Measurements from ENCODE around the gene PRODH2.

Gene PRODH2, protein sequence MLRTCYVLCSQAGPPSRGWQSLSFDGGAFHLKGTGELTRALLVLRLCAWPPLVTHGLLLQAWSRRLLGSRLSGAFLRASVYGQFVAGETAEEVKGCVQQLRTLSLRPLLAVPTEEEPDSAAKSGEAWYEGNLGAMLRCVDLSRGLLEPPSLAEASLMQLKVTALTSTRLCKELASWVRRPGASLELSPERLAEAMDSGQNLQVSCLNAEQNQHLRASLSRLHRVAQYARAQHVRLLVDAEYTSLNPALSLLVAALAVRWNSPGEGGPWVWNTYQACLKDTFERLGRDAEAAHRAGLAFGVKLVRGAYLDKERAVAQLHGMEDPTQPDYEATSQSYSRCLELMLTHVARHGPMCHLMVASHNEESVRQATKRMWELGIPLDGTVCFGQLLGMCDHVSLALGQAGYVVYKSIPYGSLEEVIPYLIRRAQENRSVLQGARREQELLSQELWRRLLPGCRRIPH

GRCh38 chr19:35812220-35813042, at the start of gene PRODH2:
Gene PRODH2 (minus strand): TSS chr19:35812845. CDS start chr19:35812805, 40 bp downstream.
- no peak within 1 kb of the TSS for H3K4me3 ChIP-seq (ENCODE audit: low read length)
- H3K4me1 ChIP-seq (ENCODE audit: control insufficient read depth, insufficient read depth, low read length): no peaks in the 10 kb centered on the region
- no peak within 1 kb of the TSS for H3K9ac ChIP-seq (ENCODE audit: low read length)
- H3K9me3 ChIP-seq (ENCODE audit: control insufficient read depth, low read length): no peaks in the 10 kb centered on the region
- H3K36me3 ChIP-seq (ENCODE audit: control insufficient read depth, insufficient read depth, low read length): no peaks in the 10 kb centered on the region
- H3K27me3 ChIP-seq (ENCODE audit: control insufficient read depth, insufficient read depth, low read length): peaks cover 5% of the 10 kb centered on the region

DNA sequence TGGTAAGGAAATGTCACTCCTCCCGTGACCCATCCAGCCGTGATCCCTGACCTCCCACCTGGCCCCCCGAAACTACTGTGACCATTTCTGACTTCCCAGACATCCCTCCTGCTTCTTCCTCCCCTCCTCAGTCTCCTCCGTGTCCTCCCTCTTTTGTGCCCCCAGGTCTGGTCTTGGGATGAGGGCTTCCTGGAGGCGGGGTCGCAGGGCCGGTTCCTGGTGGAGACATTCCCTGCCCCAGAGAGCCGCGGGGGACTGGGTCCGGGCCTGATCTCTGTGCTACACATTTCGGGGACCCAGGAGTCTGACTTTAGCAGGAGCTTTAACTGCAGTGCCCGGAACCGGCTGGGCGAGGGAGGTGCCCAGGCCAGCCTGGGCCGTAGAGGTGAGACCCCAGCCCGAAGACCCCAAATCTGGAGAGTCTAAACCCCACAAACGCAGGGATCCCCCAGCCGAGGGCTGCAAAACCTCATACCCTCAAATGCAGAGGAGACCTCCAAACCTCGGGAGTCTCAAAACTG, 49.1 kb upstream of the PRODH2 start:
- no peak overlapping the region for H3K9ac ChIP-seq (ENCODE audit: low read length)
- no peaks in the 10 kb centered on the region for H3K9me3 ChIP-seq (ENCODE audit: control insufficient read depth, low read length)
- H3K4me3 ChIP-seq (ENCODE audit: low read length): no peak overlapping the region
- no peaks in the 10 kb centered on the region for H3K36me3 ChIP-seq (ENCODE audit: control insufficient read depth, insufficient read depth, low read length)
- peaks cover 17% of the 10 kb centered on the region for H3K4me1 ChIP-seq (ENCODE audit: control insufficient read depth, insufficient read depth, low read length)
- H3K27me3 ChIP-seq (ENCODE audit: control insufficient read depth, insufficient read depth, low read length): peaks cover 43% of the 10 kb centered on the region

DNA sequence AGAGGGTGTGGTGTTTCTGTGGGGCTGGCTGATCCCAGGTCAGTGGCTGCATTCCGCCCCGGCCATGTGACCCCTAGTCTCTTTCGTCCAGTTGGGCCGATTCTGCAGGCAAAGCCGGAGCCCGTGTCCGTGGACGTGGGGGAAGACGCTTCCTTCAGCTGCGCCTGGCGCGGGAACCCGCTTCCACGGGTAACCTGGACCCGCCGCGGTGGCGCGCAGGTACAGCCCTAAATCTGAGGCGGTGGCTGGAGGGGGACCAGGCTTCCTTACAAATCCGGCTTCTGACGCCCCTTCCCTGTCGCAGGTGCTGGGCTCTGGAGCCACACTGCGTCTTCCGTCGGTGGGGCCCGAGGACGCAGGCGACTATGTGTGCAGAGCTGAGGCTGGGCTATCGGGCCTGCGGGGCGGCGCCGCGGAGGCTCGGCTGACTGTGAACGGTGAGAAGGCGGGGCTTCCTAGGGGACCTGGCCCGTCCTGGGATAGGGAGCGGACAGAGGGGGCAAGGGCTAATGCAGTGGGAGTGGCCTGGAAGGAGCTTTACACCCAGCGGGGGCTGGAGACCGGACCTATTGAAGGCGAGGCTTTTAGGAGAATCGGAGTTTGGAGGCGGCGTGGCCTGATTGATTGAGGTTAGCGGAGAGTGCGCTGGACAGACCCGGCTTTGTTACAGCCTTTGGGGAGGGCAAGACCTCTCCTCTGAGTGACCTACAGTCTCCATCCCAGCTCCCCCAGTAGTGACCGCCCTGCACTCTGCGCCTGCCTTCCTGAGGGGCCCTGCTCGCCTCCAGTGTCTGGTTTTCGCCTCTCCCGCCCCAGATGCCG, 48.4 kb upstream of the PRODH2 start:
- H3K9ac ChIP-seq (ENCODE audit: low read length): no peak overlapping the region
- H3K4me1 ChIP-seq (ENCODE audit: control insufficient read depth, insufficient read depth, low read length): peaks cover 22% of the 10 kb centered on the region
- H3K4me3 ChIP-seq (ENCODE audit: low read length): no peak overlapping the region
- H3K27me3 ChIP-seq (ENCODE audit: control insufficient read depth, insufficient read depth, low read length): peaks cover 49% of the 10 kb centered on the region
- no peaks in the 10 kb centered on the region for H3K36me3 ChIP-seq (ENCODE audit: control insufficient read depth, insufficient read depth, low read length)
- no peaks in the 10 kb centered on the region for H3K9me3 ChIP-seq (ENCODE audit: control insufficient read depth, low read length)

- H3K9ac ChIP-seq (ENCODE audit: low read length): no peak overlapping the region
- no peaks in the 10 kb centered on the region for H3K9me3 ChIP-seq (ENCODE audit: control insufficient read depth, low read length)
- H3K4me3 ChIP-seq (ENCODE audit: low read length): no peak overlapping the region
- peaks cover 55% of the 10 kb centered on the region for H3K27me3 ChIP-seq (ENCODE audit: control insufficient read depth, insufficient read depth, low read length)
- no peaks in the 10 kb centered on the region for H3K36me3 ChIP-seq (ENCODE audit: control insufficient read depth, insufficient read depth, low read length)
- H3K4me1 ChIP-seq (ENCODE audit: control insufficient read depth, insufficient read depth, low read length): peaks cover 22% of the 10 kb centered on the region
These were observed 47.8 kb upstream of the PRODH2 start for GRCh38 chr19:35860436-35860817.

DNA sequence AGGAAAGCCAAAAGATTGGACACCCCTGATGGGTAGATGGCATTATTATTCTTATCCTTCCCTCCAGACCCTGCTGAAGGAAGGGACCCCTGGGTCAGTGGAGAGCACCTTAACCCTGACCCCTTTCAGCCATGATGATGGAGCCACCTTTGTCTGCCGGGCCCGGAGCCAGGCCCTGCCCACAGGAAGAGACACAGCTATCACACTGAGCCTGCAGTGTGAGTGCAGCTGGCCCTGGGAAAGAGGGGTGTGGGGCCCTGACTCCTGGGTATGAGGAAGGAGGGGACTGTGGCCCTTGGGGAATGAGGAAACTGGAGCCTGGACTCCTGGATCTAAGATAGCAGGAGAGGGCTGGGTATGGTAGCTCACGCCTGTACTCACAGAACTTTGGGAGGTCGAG, 46.8 kb upstream of the PRODH2 start:
- Histone ChIP-seq H3K9me3 (ENCODE audit: control insufficient read depth, low read length) (no peaks in the 10 kb centered on the region), H3K36me3 (ENCODE audit: control insufficient read depth, insufficient read depth, low read length) (no peaks in the 10 kb centered on the region), H3K4me3 (ENCODE audit: low read length) (no peak overlapping the region), H3K9ac (ENCODE audit: low read length) (no peak overlapping the region), H3K27me3 (ENCODE audit: control insufficient read depth, insufficient read depth, low read length) (peaks cover 64% of the 10 kb centered on the region), H3K4me1 (ENCODE audit: control insufficient read depth, insufficient read depth, low read length) (peaks cover 22% of the 10 kb centered on the region)

DNA sequence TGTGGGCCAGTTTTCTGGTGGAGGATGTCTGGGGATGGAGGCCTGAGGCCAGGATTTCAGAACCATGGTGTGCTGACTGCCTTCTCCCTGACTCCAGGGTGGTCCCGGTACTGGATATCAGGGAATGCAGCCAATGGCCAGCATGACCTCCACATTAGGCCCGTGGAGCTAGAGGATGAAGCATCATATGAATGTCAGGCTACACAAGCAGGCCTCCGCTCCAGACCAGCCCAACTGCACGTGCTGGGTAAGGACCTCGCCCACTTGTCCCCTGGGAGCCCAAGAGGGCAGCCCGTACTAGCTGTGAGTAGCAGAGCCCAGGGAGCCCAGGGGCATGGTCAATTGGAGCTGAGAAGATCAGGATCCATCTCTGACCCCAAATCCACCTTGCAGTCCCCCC, 45.7 kb upstream of the PRODH2 start:
- H3K9me3 ChIP-seq (ENCODE audit: control insufficient read depth, low read length): no peaks in the 10 kb centered on the region
- H3K4me1 ChIP-seq (ENCODE audit: control insufficient read depth, insufficient read depth, low read length): peaks cover 22% of the 10 kb centered on the region
- peaks cover 64% of the 10 kb centered on the region for H3K27me3 ChIP-seq (ENCODE audit: control insufficient read depth, insufficient read depth, low read length)
- no peak overlapping the region for H3K4me3 ChIP-seq (ENCODE audit: low read length)
- no peaks in the 10 kb centered on the region for H3K36me3 ChIP-seq (ENCODE audit: control insufficient read depth, insufficient read depth, low read length)
- no peak overlapping the region for H3K9ac ChIP-seq (ENCODE audit: low read length)

DNA sequence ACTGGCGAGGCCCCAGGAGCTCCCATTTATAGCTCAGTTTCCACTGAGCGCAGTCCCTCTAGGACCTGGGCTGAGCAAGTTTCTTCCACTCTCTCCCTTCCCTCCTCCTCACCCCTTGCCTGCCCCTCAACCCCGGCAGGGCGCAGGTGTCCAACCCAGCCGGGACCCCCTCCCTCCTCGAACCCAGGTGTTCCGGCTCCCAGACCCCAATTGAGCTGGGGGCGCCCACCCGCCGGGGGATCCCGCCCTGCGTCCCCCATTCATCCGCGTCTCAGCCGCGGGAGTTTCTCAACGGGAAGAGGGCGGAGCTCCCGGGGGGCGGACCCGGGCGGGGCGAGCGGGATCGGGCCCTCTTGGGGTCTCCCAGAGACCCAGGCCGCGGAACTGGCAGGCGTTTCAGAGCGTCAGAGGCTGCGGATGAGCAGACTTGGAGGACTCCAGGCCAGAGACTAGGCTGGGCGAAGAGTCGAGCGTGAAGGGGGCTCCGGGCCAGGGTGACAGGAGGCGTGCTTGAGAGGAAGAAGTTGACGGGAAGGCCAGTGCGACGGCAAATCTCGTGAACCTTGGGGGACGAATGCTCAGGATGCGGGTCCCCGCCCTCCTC, 44.0 kb upstream of the PRODH2 start, which contains the start of gene KIRREL2:
Gene KIRREL2 (plus strand): TSS at position 366 of the 604 bp plus-strand sequence. CDS start 209 bp downstream, at position 575.
- Histone ChIP-seq H3K4me1 (ENCODE audit: control insufficient read depth, insufficient read depth, low read length) (peaks cover 22% of the 10 kb centered on the region), H3K36me3 (ENCODE audit: control insufficient read depth, insufficient read depth, low read length) (no peaks in the 10 kb centered on the region), H3K9me3 (ENCODE audit: control insufficient read depth, low read length) (no peaks in the 10 kb centered on the region), H3K4me3 (ENCODE audit: low read length) (peak within 1 kb of the TSS; percentile 41), H3K9ac (ENCODE audit: low read length) (peak within 1 kb of the TSS; percentile 39), H3K27me3 (ENCODE audit: control insufficient read depth, insufficient read depth, low read length) (peaks cover 64% of the 10 kb centered on the region)

GRCh38 chr19:35853038-35853756, 40.6 kb upstream of the PRODH2 start:
- no peaks in the 10 kb centered on the region for H3K9me3 ChIP-seq (ENCODE audit: control insufficient read depth, low read length)
- H3K4me3 ChIP-seq (ENCODE audit: low read length): no peak overlapping the region
- peaks cover 8% of the 10 kb centered on the region for H3K4me1 ChIP-seq (ENCODE audit: control insufficient read depth, insufficient read depth, low read length)
- H3K27me3 ChIP-seq (ENCODE audit: control insufficient read depth, insufficient read depth, low read length): peaks cover 51% of the 10 kb centered on the region
- H3K9ac ChIP-seq (ENCODE audit: low read length): no peak overlapping the region
- H3K36me3 ChIP-seq (ENCODE audit: control insufficient read depth, insufficient read depth, low read length): no peaks in the 10 kb centered on the region

GRCh38 chr19:35852029-35852780, 39.6 kb upstream of the PRODH2 start, which contains the start of gene NPHS1:
Gene NPHS1 (minus strand): TSS chr19:35852504. CDS start chr19:35851837, 667 bp downstream.
- no peaks in the 10 kb centered on the region for H3K36me3 ChIP-seq (ENCODE audit: control insufficient read depth, insufficient read depth, low read length)
- H3K4me1 ChIP-seq (ENCODE audit: control insufficient read depth, insufficient read depth, low read length): peaks cover 8% of the 10 kb centered on the region
- no peak within 1 kb of the TSS for H3K9ac ChIP-seq (ENCODE audit: low read length)
- H3K9me3 ChIP-seq (ENCODE audit: control insufficient read depth, low read length): no peaks in the 10 kb centered on the region
- peaks cover 48% of the 10 kb centered on the region for H3K27me3 ChIP-seq (ENCODE audit: control insufficient read depth, insufficient read depth, low read length)
- H3K4me3 ChIP-seq (ENCODE audit: low read length): no peak within 1 kb of the TSS

- H3K9me3 ChIP-seq (ENCODE audit: control insufficient read depth, low read length): no peaks in the 10 kb centered on the region
- no peaks in the 10 kb centered on the region for H3K36me3 ChIP-seq (ENCODE audit: control insufficient read depth, insufficient read depth, low read length)
- no peak overlapping the region for H3K9ac ChIP-seq (ENCODE audit: low read length)
- H3K27me3 ChIP-seq (ENCODE audit: control insufficient read depth, insufficient read depth, low read length): peaks cover 41% of the 10 kb centered on the region
- no peak overlapping the region for H3K4me3 ChIP-seq (ENCODE audit: low read length)
- peaks cover 5% of the 10 kb centered on the region for H3K4me1 ChIP-seq (ENCODE audit: control insufficient read depth, insufficient read depth, low read length)
These were observed 38.8 kb upstream of the PRODH2 start for GRCh38 chr19:35851213-35852028.
